Measurements from ENCODE around the gene FOXL2NB.

DNA sequence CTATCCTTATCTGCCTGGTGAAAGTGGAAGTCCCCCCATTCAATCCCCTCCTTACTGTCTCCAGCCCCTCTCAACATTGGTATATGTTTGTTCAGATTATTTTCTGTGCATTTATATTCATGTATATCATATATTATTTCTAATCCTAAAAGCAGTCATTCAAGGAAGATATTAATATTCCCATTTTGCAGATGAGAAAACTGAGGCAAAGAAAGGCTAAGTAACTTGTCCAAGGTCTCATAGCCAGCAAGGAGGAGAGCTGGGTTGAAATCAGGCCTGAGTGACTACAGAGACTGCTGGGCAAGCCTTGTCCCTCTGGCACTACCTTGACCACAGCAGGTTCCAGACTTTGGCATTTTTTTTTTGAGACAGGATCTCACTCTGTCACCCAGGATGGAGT is 29.0 kb downstream of the FOXL2NB start:
- no peak for TF ChIP-seq POLR2A (IDR thresholded peaks at IDR 0.05)
- TF ChIP-seq, protein P1, sequence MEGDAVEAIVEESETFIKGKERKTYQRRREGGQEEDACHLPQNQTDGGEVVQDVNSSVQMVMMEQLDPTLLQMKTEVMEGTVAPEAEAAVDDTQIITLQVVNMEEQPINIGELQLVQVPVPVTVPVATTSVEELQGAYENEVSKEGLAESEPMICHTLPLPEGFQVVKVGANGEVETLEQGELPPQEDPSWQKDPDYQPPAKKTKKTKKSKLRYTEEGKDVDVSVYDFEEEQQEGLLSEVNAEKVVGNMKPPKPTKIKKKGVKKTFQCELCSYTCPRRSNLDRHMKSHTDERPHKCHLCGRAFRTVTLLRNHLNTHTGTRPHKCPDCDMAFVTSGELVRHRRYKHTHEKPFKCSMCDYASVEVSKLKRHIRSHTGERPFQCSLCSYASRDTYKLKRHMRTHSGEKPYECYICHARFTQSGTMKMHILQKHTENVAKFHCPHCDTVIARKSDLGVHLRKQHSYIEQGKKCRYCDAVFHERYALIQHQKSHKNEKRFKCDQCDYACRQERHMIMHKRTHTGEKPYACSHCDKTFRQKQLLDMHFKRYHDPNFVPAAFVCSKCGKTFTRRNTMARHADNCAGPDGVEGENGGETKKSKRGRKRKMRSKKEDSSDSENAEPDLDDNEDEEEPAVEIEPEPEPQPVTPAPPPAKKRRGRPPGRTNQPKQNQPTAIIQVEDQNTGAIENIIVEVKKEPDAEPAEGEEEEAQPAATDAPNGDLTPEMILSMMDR (IDR thresholded peaks at IDR 0.05) = no peak
